Astrocyte of the cerebellum (primary cell): ENCODE data around the gene ARHGAP12.

Experiments
- DNase-seq: peaks from one replicate; pipeline ENCODE4 v3.0.0-alpha.2; 2011; ENCODE audit warnings: low read depth
- H3K4me3 ChIP-seq: 2 replicates; pipeline ENCODE4 v1.5.1; 2011; ENCODE audit warnings: mild to moderate bottlenecking, low read depth, low read length, moderate library complexity
- in situ Hi-C: cut with HindIII; loops from 2 replicates; pipeline ENCODE4 v1.10.0; 2017; ENCODE audit warnings: low sequenced_read_pairs
- TF ChIP-seq, protein P1 (sequence below): IDR thresholded peaks from 2 replicates; pipeline ENCODE4 v1.5.1; 2012; ENCODE audit warnings: low read length, low read depth, moderate library complexity, mild to moderate bottlenecking; ENCODE audit errors: missing control alignments

Gene ARHGAP12

DNA sequence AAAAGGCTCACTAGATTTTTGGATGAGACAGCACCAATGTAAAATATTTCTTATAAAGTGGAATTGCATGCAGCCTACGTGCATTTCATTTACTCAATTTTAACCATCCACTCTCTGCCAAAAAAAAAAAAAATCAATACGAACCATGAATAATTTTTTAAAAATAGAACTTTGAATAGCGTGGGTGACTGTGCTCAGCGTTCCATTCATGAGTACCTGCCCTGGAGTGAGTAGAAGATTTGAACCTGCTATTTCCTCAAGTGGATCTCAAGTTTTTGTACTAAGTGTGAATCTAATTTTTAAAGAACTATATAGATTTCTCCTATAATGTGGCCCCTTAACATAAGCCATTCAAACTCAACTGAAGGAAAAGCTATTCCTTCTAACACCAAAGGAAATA, 105.3 kb downstream of the ARHGAP12 start:
- in situ Hi-C loops, result no loop called here
- TF ChIP-seq, protein P1, sequence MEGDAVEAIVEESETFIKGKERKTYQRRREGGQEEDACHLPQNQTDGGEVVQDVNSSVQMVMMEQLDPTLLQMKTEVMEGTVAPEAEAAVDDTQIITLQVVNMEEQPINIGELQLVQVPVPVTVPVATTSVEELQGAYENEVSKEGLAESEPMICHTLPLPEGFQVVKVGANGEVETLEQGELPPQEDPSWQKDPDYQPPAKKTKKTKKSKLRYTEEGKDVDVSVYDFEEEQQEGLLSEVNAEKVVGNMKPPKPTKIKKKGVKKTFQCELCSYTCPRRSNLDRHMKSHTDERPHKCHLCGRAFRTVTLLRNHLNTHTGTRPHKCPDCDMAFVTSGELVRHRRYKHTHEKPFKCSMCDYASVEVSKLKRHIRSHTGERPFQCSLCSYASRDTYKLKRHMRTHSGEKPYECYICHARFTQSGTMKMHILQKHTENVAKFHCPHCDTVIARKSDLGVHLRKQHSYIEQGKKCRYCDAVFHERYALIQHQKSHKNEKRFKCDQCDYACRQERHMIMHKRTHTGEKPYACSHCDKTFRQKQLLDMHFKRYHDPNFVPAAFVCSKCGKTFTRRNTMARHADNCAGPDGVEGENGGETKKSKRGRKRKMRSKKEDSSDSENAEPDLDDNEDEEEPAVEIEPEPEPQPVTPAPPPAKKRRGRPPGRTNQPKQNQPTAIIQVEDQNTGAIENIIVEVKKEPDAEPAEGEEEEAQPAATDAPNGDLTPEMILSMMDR, result no peak
- no peak for DNase-seq
- H3K4me3 ChIP-seq, result no peak overlapping the region

DNA sequence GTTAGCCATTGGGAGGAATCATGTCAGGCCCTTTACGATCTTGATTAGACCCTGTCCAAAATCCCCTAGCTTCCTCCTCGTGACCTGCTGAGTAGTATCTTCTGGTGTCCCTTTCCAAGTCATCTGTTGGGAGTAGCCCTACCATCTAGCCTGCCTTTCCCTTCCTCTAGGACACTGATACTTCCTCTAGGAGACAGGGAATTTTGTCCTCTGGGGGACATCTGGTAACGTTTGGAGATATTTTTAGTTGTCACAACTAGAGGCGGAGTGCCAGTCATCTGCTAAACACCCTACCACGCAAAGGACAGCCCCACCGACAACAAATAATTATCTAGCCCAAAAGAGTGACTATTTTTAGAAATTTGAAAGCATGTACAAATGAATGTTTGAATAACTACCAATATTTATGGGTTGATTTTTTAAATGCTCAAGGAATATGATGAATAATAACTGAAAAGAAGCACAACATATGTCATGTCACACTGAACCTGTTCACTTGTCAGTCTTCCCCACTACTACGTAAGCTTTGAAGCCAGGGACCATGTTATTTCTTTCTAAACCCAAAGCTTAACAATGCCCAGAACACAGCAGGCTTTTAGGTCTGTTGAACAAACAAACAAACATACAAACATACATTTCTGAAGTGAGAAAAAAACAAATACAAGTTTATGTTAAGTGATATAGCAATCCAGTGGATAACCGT, 105.9 kb downstream of the ARHGAP12 start:
- TF ChIP-seq, protein P1, result no peak
- DNase-seq, result no peak
- in situ Hi-C loops, result no loop called here
- no peak overlapping the region for H3K4me3 ChIP-seq

DNA sequence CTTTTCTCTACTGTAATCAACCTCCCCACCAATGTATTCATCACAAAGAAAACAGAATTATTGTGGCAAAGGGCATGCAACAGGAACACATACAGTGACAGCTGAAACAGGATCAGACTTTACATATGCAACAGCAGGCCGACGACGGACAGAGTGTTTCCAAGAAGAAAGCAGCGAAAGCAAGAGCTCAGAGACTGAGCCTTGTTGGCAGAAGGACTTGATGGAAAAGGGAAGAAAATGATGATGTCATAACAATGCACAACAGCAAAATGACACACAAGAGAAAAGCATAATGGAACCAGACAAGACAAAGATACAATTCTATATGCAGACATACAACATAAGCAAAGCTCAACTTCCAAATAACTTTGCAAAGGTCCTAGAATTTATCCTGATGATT, 106.5 kb downstream of the ARHGAP12 start:
- in situ Hi-C loops, result no loop called here
- TF ChIP-seq, protein P1, result no peak
- no peak for DNase-seq
- H3K4me3 ChIP-seq, result no peak overlapping the region

DNA sequence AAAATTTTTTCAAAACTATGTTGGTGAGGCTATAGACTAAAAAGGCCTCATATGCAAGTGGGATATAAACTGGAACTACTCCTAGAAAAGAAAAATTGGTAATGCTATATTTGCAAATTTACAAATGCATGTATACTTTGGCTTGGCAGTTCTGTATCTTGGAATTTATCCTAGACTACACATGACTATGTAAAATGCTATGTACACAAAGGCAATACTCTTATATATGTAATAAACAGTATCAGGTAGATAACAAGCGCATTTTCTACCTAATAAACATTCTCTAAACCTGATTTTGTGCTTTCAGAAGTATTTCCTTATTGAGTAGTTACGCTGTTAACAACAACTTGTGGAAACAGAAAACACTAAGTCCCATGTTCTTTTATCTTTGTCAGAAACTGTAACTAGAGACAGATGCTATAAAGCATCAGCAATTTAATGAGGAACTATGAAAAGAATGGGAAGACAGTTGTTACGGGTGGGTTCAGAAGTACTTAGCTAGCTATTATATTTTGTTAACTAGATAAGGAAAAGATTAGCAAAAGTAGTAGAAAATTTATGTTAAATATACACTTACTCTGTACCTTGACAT, 107.8 kb downstream of the ARHGAP12 start:
- TF ChIP-seq, protein P1, result no peak
- in situ Hi-C loops, result no loop called here
- H3K4me3 ChIP-seq, result no peak overlapping the region
- DNase-seq, result no peak

DNA sequence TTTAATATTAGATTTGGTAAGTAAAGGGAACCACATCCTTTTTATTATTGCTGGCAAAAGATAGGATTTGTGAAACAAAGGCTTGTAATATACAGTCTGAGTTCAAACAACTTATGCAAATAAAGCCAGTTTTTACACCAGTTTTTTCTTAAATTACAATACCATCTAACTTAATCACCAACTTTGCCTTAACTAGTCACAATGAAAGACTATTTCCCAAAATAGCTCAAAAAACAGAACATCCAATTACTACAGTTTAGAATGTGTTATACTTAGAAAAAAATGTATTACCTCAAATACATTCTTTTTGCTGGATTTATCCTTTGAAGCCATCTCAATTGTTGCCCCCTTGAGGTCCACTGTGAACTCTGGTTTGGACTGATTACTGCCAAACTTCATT, 108.5 kb downstream of the ARHGAP12 start:
- DNase-seq, result no peak
- no peak overlapping the region for H3K4me3 ChIP-seq
- in situ Hi-C loops, result no loop called here

DNA sequence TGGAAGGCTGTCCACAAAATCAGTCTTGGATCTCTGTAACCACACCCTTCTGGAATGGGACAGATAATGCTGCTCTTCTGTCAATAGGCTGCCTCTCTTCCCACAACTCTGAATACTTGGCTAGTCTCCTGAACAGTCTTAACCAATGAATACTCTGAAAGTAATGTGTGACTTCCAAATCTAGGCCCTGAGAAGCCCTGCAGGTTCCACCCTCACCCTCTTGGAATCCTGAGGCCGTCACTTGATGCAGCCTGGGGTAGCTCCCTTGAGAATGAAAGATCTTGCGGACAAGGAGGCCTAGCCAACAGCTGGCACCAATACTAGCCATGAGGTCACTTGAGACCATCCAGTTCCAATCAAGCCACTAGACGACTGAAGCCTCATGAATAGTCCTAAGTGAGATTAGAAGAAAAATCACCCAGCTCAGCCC, 109.2 kb downstream of the ARHGAP12 start:
- DNase-seq, result no peak
- TF ChIP-seq, protein P1, result no peak
- in situ Hi-C loops, result no loop called here
- H3K4me3 ChIP-seq, result no peak overlapping the region

More for the DNA sequence above, 108.5 kb downstream of the ARHGAP12 start:
- TF ChIP-seq, protein P1, result no peak
